Epithelial cell of esophagus (primary cell): ENCODE results near the gene WDPCP.

Source experiments
- DNase-seq: peaks from one replicate; pipeline ENCODE4 v3.0.0; 2010; ENCODE audit warnings: low read depth
- H3K4me3 ChIP-seq: 2 replicates; pipeline ENCODE4 v1.5.1; 2011; ENCODE audit warnings: mild to moderate bottlenecking, low read length, control low read depth
- CTCF ChIP-seq: IDR thresholded peaks from 2 replicates; pipeline ENCODE4 v1.5.1; 2011; ENCODE audit warnings: low read depth, mild to moderate bottlenecking, low read length, control low read depth, inconsistent platforms; ENCODE audit not compliant: insufficient read depth; ENCODE audit errors: missing control alignments

WDPCP gene

GRCh38 chr2:63270717-63271116 is 317.6 kb downstream of the WDPCP start:
- H3K4me3 ChIP-seq: no peak overlapping the region
- no peak for DNase-seq
- no peak for TF ChIP-seq CTCF

- H3K4me3 ChIP-seq: no peak overlapping the region
- no peak for DNase-seq
- TF ChIP-seq CTCF: no peak
Observed at GRCh38 chr2:63268946-63269345, 319.3 kb downstream of the WDPCP start.

- TF ChIP-seq CTCF: no peak
- DNase-seq: no peak
- no peak overlapping the region for H3K4me3 ChIP-seq
Observed at GRCh38 chr2:63261137-63261621, 327.1 kb downstream of the WDPCP start.

DNA sequence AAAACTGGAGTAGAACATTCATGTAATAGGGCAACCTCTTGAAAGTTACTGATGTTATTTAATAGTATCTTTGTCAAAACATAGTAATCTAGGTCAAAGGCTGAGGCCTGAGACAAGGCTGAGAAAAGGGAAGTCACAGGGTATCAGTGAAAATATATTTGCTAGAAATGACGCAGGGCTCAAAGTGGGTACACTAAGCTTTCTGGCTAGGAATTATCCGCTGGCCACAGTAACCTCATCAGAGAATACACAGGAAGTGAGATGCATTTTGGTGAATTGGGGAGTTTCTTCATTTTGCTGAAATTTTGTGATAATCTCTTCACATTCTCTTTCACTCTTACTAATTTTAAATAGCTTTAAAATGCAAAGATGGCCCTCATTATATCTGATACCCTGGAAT is 330.8 kb downstream of the WDPCP start:
- DNase-seq: no peak
- H3K4me3 ChIP-seq: no peak overlapping the region
- no peak for TF ChIP-seq CTCF

- no peak overlapping the region for H3K4me3 ChIP-seq
- peak; percentile 3 for DNase-seq
- TF ChIP-seq CTCF: no peak
Observed at GRCh38 chr2:63249161-63249560, 339.1 kb downstream of the WDPCP start.

DNA sequence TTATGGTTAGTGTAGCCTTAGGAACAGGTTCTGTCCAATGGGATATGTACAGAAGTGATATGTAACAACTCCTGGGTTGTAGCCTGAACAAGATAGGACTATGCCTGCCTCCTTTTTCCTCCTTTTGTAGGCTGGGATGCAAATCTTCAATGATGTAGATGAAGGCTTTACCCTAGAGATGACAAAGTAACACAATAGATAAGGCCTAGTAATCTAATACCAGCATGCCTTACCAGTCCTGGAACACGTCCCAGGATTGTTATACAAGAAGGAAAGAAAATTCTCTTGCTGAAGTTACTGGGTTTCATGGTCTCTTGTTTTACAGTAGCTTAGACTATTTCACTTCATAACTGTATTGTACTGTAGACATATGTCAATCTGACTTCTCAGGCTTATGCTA is 345.5 kb downstream of the WDPCP start:
- H3K4me3 ChIP-seq: no peak overlapping the region
- no peak for TF ChIP-seq CTCF
- no peak for DNase-seq

- H3K4me3 ChIP-seq: no peak overlapping the region
- DNase-seq: peak; percentile 22
- no peak for TF ChIP-seq CTCF
Observed at GRCh38 chr2:63225964-63226686, 362.2 kb downstream of the WDPCP start.
